T-helper 9 cell (primary cell): ENCODE results near the gene FKBP5.
"Not testable (repeated sequence)": the region's sequence is repeated elsewhere in the genome, so short reads cannot be mapped to it uniquely, and the experiment has no call there.

Experiments used
- DNase-seq: peaks from one replicate; pipeline ENCODE4 v3.0.0-alpha.2; 2020

Gene FKBP5

DNA sequence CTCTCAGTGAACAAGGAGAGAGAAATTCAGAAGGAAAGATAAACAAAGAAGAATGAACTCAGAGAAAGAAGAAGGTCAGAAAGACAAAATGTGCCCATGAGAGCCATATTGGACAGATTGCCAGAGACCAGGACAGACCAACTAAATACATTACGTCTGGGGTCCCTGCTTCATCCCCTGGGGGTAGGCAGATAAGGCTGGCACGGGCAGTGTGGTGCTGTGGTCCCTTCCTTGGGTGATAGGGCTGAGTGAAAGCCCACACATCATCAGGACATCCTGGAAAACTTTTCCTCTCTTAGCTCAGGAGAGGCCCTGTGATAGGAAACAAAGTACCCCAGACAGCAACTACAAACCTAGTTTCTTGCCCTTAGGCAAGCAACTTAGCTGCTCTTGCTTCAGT lies 34.9 kb upstream of the FKBP5 start:
- no peak for DNase-seq

DNA sequence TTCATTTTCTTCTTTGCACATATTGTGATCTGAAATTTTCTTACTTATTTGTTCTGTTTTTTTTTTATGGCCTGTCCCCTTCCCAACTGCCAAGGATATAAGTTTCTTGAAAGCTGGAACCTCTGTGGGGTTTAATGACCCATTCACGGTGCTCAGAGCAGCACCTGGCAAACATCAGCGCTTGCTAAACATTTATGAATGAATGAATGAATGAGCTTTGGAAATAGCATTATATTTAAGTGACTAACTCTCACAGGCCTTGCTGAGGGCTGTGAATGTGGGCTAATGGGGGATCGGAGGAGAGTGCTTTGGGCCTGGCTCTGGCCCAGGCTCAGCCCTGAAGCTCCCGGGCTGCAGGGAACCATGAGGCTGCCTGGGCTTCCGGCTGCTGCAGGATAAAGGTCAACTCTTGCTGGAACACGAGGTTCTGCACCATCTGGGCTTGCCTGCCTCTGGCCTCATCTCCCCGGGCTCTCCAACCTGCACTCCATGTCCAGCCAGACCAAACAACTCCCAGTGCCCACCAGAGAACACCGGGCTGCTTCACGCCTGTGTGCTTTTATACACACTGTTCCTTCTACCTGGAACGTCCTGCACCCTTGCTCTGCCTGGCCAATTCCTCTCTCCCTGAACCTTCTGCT lies 33.5 kb upstream of the FKBP5 start:
- no peak for DNase-seq

DNA sequence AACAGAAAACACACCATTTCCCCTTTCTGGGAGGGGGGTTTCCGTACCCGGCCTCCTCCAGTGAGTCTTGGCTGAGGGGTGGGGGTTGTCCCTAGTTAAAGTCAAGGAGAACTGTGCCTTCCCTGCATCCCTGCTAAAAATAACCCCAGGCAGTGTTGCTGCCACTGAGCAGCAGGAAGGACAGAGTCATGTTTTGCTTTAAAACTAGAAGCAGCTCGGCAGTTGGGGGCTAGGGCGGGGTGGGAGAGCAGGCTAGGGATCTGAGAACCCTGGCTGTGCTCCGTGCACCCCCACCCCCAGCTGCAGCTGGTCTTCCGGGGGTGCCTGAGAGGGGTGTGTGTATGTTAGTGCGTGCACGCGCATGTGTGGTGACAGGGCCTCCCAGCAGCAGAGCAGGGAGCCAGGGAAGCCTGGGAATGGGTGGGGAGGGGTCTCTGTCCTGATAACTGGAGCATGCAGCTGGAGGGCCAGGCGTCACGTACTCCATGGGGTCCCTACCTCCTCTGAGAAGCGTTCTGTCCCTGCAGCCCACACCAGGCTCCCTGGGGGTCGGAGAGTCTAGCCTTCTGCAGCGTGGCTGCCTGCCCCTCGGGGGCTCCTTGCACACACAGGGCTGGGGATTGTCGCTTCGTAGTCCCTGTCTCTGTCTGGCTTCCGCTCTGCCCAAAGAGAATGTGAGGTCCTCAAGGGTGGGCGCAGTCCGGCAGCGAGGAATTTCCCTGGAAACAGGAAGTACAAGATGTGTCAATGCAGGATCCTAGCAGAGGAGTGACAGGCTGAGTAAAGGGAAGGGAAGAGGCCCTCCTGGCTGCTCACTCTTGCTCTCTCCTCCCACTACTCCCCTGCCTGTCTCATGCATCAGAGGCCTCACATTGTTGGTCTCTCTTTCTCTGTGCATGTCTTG lies 31.4 kb upstream of the FKBP5 start:
- no peak for DNase-seq

GRCh38 chr6:35719404-35719829 lies 30.7 kb upstream of the FKBP5 start:
- no peak for DNase-seq

- no peak for DNase-seq
Observed at GRCh38 chr6:35718911-35719381, 30.2 kb upstream of the FKBP5 start.

DNA sequence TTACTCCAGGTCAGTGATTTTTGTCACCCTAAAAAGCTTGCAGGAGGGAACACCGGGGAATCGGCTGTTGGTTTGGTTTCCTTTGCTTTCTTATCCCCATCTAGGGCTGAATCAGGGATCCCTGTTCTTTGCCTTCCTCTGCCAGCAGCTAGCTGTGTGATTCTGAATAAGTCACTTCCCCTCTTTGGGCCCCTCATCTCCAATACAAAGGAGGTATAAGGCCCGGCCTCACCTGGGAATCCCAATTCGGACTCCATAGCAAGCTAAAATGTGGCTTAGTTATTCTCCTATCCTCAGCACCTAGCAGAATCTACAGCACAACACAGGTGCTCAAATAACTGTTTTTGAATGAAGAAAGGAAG lies 29.6 kb upstream of the FKBP5 start:
- no peak for DNase-seq

- DNase-seq: no peak
Observed at GRCh38 chr6:35717449-35718374, 29.0 kb upstream of the FKBP5 start.

DNA sequence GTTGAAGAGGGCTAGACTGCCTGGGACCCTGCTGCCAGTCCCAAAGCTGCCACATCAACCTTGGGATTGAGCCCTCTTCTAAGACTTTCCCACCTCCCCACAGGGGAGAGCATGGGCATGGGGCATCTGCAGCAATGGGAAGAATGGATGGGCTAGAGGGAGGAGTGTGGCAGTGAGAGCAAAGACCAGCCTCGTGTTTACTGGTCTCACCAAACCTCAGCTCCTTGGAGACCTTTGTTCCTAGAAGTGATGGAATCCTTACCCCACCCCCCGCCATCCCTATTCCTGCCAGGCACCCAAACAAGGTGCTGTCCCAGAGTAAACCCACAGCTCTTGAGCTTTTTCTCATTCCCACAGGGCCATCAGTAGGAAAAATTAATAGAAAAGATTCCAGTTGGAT lies 28.1 kb upstream of the FKBP5 start:
- DNase-seq: no peak

DNA sequence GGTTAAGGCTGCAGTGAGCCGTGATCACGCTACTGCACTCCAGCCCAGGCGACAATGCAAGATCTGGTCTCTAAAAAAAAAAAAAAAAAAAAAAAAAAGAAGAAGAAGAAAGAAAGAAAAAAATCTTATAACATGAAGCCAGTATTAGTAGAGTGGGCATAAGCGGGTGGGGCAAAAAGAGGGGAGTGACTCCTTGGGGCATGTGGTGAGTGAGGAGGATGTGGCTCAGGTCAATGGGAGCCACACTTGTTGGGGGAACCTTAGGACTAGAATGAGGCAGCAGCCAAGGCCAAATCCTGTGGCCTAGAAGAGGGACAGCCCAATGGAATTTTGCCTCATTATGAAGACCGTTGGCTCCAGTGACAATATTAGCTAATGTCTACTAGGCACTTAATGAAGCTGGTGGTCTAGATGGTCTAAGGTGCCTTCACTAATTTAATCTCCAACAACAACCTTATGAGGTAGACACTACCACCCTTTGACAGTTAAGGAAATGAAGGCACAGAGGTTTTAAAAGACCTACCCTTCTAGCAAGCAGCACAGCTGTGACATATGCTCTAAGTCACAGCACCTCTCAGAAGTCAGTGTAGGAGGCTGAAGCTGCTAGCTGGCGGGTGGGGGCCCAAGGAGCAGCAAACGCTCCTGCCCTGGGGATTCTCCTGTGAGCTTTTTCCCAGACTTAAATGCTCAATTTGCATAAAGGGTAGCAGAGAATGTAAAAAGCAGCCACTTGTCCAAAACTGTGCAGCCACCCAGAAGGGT lies 24.5 kb upstream of the FKBP5 start:
- DNase-seq: no peak

- no peak for DNase-seq
Observed at GRCh38 chr6:35711731-35712130, 23.0 kb upstream of the FKBP5 start.

- no peak for DNase-seq
Observed at GRCh38 chr6:35710241-35710847, 21.6 kb upstream of the FKBP5 start.

DNA sequence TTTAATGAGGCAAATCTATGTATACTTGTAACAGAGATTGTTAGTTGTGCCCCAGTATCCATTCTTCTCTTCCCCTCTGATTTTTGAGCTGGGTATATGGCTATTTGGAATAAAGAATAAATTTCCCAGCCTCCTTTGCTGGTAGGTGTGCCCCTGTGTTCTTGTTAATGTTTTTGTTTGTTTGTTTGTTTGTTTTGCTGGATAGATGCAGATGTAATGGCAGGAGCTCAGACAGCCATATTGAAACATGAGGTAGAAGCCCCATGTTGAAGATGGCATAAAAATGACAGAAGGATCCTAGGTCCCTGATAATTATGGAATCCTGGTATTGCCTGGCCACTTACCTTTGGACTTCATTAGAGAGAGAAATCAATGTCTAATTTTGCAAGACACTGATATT lies 19.9 kb upstream of the FKBP5 start:
- DNase-seq: no peak

GRCh38 chr6:35707714-35708407 lies 19.1 kb upstream of the FKBP5 start:
- no peak for DNase-seq

GRCh38 chr6:35706468-35706867 lies 17.8 kb upstream of the FKBP5 start:
- no peak for DNase-seq

- no peak for DNase-seq
Observed at GRCh38 chr6:35703554-35703953, 14.8 kb upstream of the FKBP5 start.

GRCh38 chr6:35698858-35699257 lies 10.1 kb upstream of the FKBP5 start:
- no peak for DNase-seq

- not testable (repeated sequence) for DNase-seq
Observed at GRCh38 chr6:35698430-35698829, 9.7 kb upstream of the FKBP5 start.

DNA sequence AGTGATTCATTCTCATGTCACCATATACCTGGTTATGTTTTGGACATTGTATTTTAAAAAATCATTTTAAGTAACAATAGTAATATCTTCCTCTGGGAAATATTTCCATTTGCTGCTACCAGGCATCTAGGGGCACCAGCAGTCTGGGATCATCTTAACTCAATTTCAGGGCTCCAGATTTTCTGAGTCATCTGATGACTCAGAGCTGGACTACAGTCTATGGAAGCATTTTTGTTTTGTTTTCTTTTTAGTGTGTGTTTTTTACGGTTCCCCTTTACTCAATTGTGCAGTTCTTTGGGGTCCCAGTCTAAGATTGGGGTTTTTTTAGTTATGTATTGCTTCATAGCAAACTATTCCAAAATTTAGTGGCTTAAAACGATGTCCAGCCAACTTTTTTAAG lies 5.7 kb upstream of the FKBP5 start:
- DNase-seq: no peak

- DNase-seq: no peak
Observed at GRCh38 chr6:35691027-35691824, 2.5 kb upstream of the FKBP5 start.

- no peak for DNase-seq
Observed at GRCh38 chr6:35690484-35690883, 1.8 kb upstream of the FKBP5 start.
